Activated CD4-positive, alpha-beta T cell treated with anti-CD3 and anti-CD28 coated beads for 4 hours (primary cell): ENCODE measurements around the gene INAFM1.
A peak's percentile ranks its signal among the peaks of the same experiment; 100 is the strongest.
"Not testable (repeated sequence)": the region's sequence is repeated elsewhere in the genome, so short reads cannot be mapped to it uniquely, and the experiment has no call there.

ENCODE experiments used
- DNase-seq, 2 donors: peaks; one replicate each; pipeline ENCODE4 v3.0.0-alpha.2; 2020

The INAFM1 gene

GRCh38 chr19:47241919-47242577, 32.6 kb upstream of the INAFM1 start:
- no peak for DNase-seq

GRCh38 chr19:47243364-47243775, 31.3 kb upstream of the INAFM1 start:
- no peak for DNase-seq

GRCh38 chr19:47243776-47244547, 30.7 kb upstream of the INAFM1 start:
- DNase-seq, result peak; percentile 88 to 91

- peak; percentile 75 to 84 for DNase-seq
These were observed 27.2 kb upstream of the INAFM1 start for GRCh38 chr19:47247308-47247990.

GRCh38 chr19:47253016-47253415, 21.7 kb upstream of the INAFM1 start:
- DNase-seq, result not testable (repeated sequence)

- no peak for DNase-seq
These were observed 21.2 kb upstream of the INAFM1 start for GRCh38 chr19:47253467-47253881.

- no peak for DNase-seq
These were observed 20.7 kb upstream of the INAFM1 start for GRCh38 chr19:47253970-47254369.

- DNase-seq, result peak in 1 of 2 donors; percentile 86
These were observed 18.6 kb upstream of the INAFM1 start, which contains the start of gene CCDC9 for GRCh38 chr19:47255879-47256692. Gene CCDC9 (plus strand): TSS chr19:47256525. CDS start chr19:47258401, 1,876 bp downstream.

- peak; percentile 100 for DNase-seq
These were observed 17.8 kb upstream of the INAFM1 start for GRCh38 chr19:47256693-47257410.

GRCh38 chr19:47257411-47258169, 17.1 kb upstream of the INAFM1 start:
- DNase-seq, result no peak

- no peak for DNase-seq
These were observed 16.3 kb upstream of the INAFM1 start for GRCh38 chr19:47258434-47258833.

- DNase-seq, result no peak
These were observed 15.7 kb upstream of the INAFM1 start for GRCh38 chr19:47258895-47259555.

- no peak for DNase-seq
These were observed 14.2 kb upstream of the INAFM1 start for GRCh38 chr19:47260476-47260875.

GRCh38 chr19:47261946-47262793, 12.5 kb upstream of the INAFM1 start:
- not testable (repeated sequence) for DNase-seq

- no peak for DNase-seq
These were observed 10.1 kb upstream of the INAFM1 start for GRCh38 chr19:47264629-47265028.

- DNase-seq, result no peak
These were observed 8.2 kb upstream of the INAFM1 start for GRCh38 chr19:47266401-47266941.

- no peak for DNase-seq
These were observed 7.3 kb upstream of the INAFM1 start for GRCh38 chr19:47267350-47267759.

- DNase-seq, result no peak
These were observed 6.7 kb upstream of the INAFM1 start for GRCh38 chr19:47268028-47268427.

GRCh38 chr19:47269596-47269995, 5.1 kb upstream of the INAFM1 start:
- DNase-seq, result no peak
